ENCODE measurements around the gene AHI1.

AHI1 gene

DNA sequence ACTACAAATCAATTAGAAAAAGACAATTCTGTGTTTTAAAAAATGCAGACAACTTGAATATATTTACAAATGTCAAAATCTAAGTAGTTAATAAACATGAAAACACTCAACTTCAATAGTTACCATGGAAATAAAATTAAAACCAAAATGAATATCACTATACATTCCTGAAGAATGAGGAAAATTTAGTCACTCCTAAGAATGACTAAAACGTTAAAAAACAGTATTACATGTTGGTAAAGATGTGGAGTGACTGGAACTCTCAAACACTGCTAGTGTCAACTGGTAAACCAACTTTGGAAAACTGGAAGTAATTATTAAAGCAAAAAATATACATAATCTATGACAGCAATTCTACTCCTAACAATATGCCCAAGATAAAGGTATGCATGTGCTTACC, 36.3 kb downstream of the AHI1 start:
- Histone ChIP-seq H2AFZ (ENCODE audit: low read depth, low read length) (no peak overlapping the region), H3K27me3 (ENCODE audit: low read depth, low read length) (no peaks in the 10 kb centered on the region), H4K20me1 (ENCODE audit: insufficient read depth, low read length) (no peaks in the 10 kb centered on the region), H3K27ac (ENCODE audit: low read length) (no peak overlapping the region), H3K79me2 (ENCODE audit: low read length) (no peaks in the 10 kb centered on the region), H3K36me3 (replicated peaks; ENCODE audit: low read depth, low read length) (peaks cover 10% of the 10 kb centered on the region), H3K9me3 (ENCODE audit: insufficient read depth, low read length) (no peaks in the 10 kb centered on the region), H3K4me3 (ENCODE audit: low read length) (no peak overlapping the region), H3K4me1 (ENCODE audit: low read length) (peaks cover 15% of the 10 kb centered on the region), H3K4me2 (ENCODE audit: low read length) (no peak overlapping the region), H3K9ac (ENCODE audit: low read length) (no peak overlapping the region)
- TF ChIP-seq EZH2phosphoT487 (IDR thresholded peaks at IDR 0.05; ENCODE audit: low read depth), result no peak
- no peak for TF ChIP-seq CTCF (IDR thresholded peaks at IDR 0.05; ENCODE audit: low read depth, low read length)

DNA sequence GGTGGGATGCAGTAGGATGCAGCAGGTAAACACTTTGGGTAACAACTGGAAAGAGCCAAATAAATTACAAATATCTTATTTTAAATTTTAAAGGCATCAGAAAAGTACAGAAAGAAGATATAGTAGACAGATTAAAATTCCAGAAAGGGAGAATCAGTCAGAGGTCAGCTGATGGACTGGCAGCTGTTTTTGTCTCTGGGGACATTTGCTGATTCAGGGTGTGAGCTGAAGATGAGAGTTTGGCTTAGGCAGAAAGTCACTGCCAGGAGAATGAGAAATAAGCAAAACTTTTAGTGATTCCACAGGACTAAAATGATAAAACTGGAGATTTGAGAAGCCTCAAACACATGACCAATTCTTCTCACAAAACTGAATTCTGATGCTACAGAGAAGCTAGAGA, 39.5 kb downstream of the AHI1 start:
- TF ChIP-seq CTCF (IDR thresholded peaks at IDR 0.05; ENCODE audit: low read depth, low read length) (no peak), EZH2phosphoT487 (IDR thresholded peaks at IDR 0.05; ENCODE audit: low read depth) (no peak)
- no peak overlapping the region for H3K27ac ChIP-seq (ENCODE audit: low read length)
- H3K27me3 ChIP-seq (ENCODE audit: low read depth, low read length), result no peaks in the 10 kb centered on the region
- no peaks in the 10 kb centered on the region for H4K20me1 ChIP-seq (ENCODE audit: insufficient read depth, low read length)
- no peaks in the 10 kb centered on the region for H3K9me3 ChIP-seq (ENCODE audit: insufficient read depth, low read length)
- no peak overlapping the region for H3K9ac ChIP-seq (ENCODE audit: low read length)
- no peaks in the 10 kb centered on the region for H3K4me1 ChIP-seq (ENCODE audit: low read length)
- no peaks in the 10 kb centered on the region for H3K79me2 ChIP-seq (ENCODE audit: low read length)
- H3K4me2 ChIP-seq (ENCODE audit: low read length), result no peak overlapping the region
- H2AFZ ChIP-seq (ENCODE audit: low read depth, low read length), result no peak overlapping the region
- H3K36me3 ChIP-seq (replicated peaks; ENCODE audit: low read depth, low read length), result no peaks in the 10 kb centered on the region
- no peak overlapping the region for H3K4me3 ChIP-seq (ENCODE audit: low read length)

DNA sequence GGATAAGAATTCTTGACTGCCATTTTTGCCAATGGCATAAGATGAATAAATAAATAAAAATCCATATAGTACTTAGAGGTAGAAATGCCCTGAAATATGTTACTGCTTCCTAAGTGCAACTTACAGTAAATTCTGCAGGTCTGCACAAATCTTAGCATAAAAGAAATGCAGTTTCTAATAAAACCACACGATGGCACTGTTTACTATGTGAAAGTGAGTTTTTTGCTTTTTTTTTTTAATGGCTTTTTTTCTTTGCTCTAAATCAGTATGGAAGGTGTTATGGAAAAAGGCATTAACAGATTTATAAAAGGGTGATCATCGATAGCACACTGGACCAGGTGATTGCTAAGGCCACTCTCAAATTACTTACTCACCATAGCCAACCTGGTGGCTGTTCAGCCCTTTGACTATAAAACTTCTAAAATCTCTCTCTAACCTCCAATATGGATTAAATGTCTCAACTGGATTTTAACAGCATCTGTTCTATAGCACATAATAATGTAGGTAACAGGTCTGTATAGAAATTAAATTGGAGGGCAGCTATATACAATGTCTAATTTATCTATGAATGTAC, 45.8 kb downstream of the AHI1 start:
- H2AFZ ChIP-seq (ENCODE audit: low read depth, low read length), result no peak overlapping the region
- H3K9me3 ChIP-seq (ENCODE audit: insufficient read depth, low read length), result no peaks in the 10 kb centered on the region
- H3K79me2 ChIP-seq (ENCODE audit: low read length), result no peaks in the 10 kb centered on the region
- peaks cover 13% of the 10 kb centered on the region for H3K4me1 ChIP-seq (ENCODE audit: low read length)
- H3K4me2 ChIP-seq (ENCODE audit: low read length), result no peak overlapping the region
- TF ChIP-seq CTCF (IDR thresholded peaks at IDR 0.05; ENCODE audit: low read depth, low read length), result peak; percentile 68
- TF ChIP-seq EZH2phosphoT487 (IDR thresholded peaks at IDR 0.05; ENCODE audit: low read depth), result no peak
- no peaks in the 10 kb centered on the region for H3K27me3 ChIP-seq (ENCODE audit: low read depth, low read length)
- H3K27ac ChIP-seq (ENCODE audit: low read length), result no peak overlapping the region
- H3K4me3 ChIP-seq (ENCODE audit: low read length), result no peak overlapping the region
- no peak overlapping the region for H3K9ac ChIP-seq (ENCODE audit: low read length)
- no peaks in the 10 kb centered on the region for H4K20me1 ChIP-seq (ENCODE audit: insufficient read depth, low read length)
- H3K36me3 ChIP-seq (replicated peaks; ENCODE audit: low read depth, low read length), result peaks cover 9% of the 10 kb centered on the region

DNA sequence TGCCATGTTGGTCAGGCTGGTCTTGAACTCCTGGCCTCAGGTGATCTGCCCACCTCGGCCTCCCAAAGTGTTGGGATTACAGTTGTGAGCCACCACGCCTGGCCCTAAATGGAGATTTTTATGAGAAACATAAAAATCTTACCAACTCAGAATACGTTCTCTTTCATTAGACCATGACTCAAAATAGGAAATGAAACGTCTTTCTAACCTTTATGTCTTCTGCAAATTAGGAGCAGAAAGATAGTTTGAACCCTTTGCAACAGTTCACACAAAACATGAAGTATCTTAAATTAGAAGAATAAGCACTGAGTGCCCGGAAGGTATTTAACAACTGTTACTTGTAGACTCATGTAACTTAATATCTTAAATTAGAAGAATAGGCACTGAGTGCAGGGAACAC, 48.3 kb downstream of the AHI1 start:
- Histone ChIP-seq H3K4me2 (ENCODE audit: low read length) (peak overlapping the region; percentile 40), H3K4me1 (ENCODE audit: low read length) (peaks cover 23% of the 10 kb centered on the region), H3K9ac (ENCODE audit: low read length) (no peak overlapping the region), H3K27ac (ENCODE audit: low read length) (no peak overlapping the region), H3K79me2 (ENCODE audit: low read length) (no peaks in the 10 kb centered on the region), H3K9me3 (ENCODE audit: insufficient read depth, low read length) (no peaks in the 10 kb centered on the region), H4K20me1 (ENCODE audit: insufficient read depth, low read length) (no peaks in the 10 kb centered on the region), H3K36me3 (replicated peaks; ENCODE audit: low read depth, low read length) (peaks cover 9% of the 10 kb centered on the region), H3K4me3 (ENCODE audit: low read length) (no peak overlapping the region), H3K27me3 (ENCODE audit: low read depth, low read length) (no peaks in the 10 kb centered on the region), H2AFZ (ENCODE audit: low read depth, low read length) (no peak overlapping the region)
- TF ChIP-seq EZH2phosphoT487 (IDR thresholded peaks at IDR 0.05; ENCODE audit: low read depth), result no peak
- no peak for TF ChIP-seq CTCF (IDR thresholded peaks at IDR 0.05; ENCODE audit: low read depth, low read length)

Data from OCI-LY3 (cell line).